Activated T-helper 1 cell treated with anti-CD3 and anti-CD28 coated beads, Interleukin-12 subunit alpha, Interleukin-12 subunit beta, Interleukin-2, Interleukin-4 antibody, amounts not matched to agents 30 ng/mL and 10 ng/mL and 1 ng/mL, durations not matched to agents 14 hours and 24 hours and 36 hours (primary cell): Measurements from ENCODE around the gene SH3TC1. TPM values are rescaled to one million over a fixed set of nuclear protein-coding genes. Genes with fewer than 3 reads are reported as not detected.

ENCODE experiments used
- DNase-seq: peaks from one replicate; pipeline ENCODE4 v3.0.0; 2021; ENCODE audit warnings: low spot score
- H3K27ac Mint-ChIP-seq: one replicate; pipeline ENCODE4 v1.8.0; 2021; ENCODE audit warnings: mild to moderate bottlenecking, mixed read lengths
- H3K27me3 Mint-ChIP-seq: one replicate; pipeline ENCODE4 v1.8.0; 2022; ENCODE audit warnings: mild to moderate bottlenecking, moderate library complexity, mixed read lengths; ENCODE audit not compliant: insufficient read depth
- H3K36me3 Mint-ChIP-seq: one replicate; pipeline ENCODE4 v1.8.0; 2021; ENCODE audit warnings: low read depth, mixed read lengths
- H3K4me1 Mint-ChIP-seq: one replicate; pipeline ENCODE4 v1.8.0; 2021; ENCODE audit warnings: low read depth, mixed read lengths
- H3K4me3 Mint-ChIP-seq: one replicate; pipeline ENCODE4 v1.8.0; 2021; ENCODE audit warnings: mild to moderate bottlenecking, moderate library complexity, mixed read lengths
- H3K9me3 Mint-ChIP-seq: one replicate; pipeline ENCODE4 v1.8.0; 2021; ENCODE audit warnings: mixed read lengths
- intact Hi-C: fragments of 100-400 bp; cut with micrococcal nuclease; formaldehyde crosslinking; loops from one replicate; pipeline ENCODE4 v1.15.1; 2024
- total RNA-seq: library from RNA; stranded (reverse); gene quantifications from 2 replicates; pipeline ENCODE4 v1.2.3, GENCODE V29; 2022

The SH3TC1 gene
- total RNA-seq, 1 donor from 2014 or later = 25.4 TPM

GRCh38 chr4:8177956-8178355, 21.1 kb upstream of the SH3TC1 start:
- no peak for DNase-seq
- no peak overlapping the region for H3K27ac Mint-ChIP-seq
- H3K4me1 Mint-ChIP-seq = no peaks in the 10 kb centered on the region
- no peaks in the 10 kb centered on the region for H3K9me3 Mint-ChIP-seq
- intact Hi-C loops = loop anchor here (1.0 kb wide), 3 partner anchors 23 to 225 kb away; no protein-coding TSS in a partner anchor
- no peaks in the 10 kb centered on the region for H3K36me3 Mint-ChIP-seq
- peaks cover 1% of the 10 kb centered on the region for H3K27me3 Mint-ChIP-seq
- no peak overlapping the region for H3K4me3 Mint-ChIP-seq

DNA sequence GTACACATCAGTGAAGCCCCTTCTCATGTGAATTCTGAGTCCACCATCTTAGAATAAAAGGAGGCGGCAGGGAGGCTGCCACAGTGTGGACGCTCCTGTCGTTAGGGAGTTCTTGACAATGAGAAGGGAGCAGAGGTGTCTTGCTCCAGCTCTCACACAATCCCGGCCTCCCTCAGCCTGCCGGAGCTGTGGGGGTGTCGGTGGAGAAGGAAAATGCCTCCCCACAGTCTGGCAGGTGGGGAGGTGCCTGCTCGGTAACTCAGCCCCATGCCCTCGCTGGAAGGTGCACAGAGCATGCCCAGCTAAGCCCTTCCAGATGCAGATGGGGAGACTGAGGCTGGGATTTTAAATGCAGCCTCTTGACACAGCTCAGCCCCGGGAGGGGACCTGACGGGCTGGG, 20.0 kb upstream of the SH3TC1 start:
- H3K9me3 Mint-ChIP-seq = no peaks in the 10 kb centered on the region
- intact Hi-C loops = no loop called here
- H3K4me1 Mint-ChIP-seq = no peaks in the 10 kb centered on the region
- no peak overlapping the region for H3K4me3 Mint-ChIP-seq
- H3K27ac Mint-ChIP-seq = no peak overlapping the region
- no peaks in the 10 kb centered on the region for H3K36me3 Mint-ChIP-seq
- no peak for DNase-seq
- H3K27me3 Mint-ChIP-seq = peaks cover 1% of the 10 kb centered on the region

DNA sequence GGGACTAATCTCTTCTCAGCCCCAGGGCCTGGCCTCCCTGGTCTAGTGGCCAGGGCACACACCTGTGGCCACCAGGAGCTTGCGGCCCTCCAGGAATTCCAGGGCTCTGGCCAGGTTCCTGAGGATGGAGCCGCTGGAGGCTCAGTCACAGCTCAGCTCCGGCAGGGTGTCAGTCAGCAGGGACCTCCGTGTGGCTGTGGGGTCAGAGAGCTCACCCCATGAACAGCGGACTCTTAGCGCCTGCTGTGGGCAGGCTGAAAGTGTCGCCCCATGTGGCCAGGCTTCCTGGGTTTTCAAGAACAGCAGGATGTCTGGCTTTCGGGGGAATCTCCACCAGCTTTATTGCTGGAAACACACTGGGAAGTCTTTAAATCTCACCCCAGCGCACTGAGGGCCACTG, 19.3 kb upstream of the SH3TC1 start:
- DNase-seq = no peak
- no peaks in the 10 kb centered on the region for H3K9me3 Mint-ChIP-seq
- peaks cover 1% of the 10 kb centered on the region for H3K27me3 Mint-ChIP-seq
- no peaks in the 10 kb centered on the region for H3K4me1 Mint-ChIP-seq
- H3K36me3 Mint-ChIP-seq = no peaks in the 10 kb centered on the region
- H3K4me3 Mint-ChIP-seq = no peak overlapping the region
- no peak overlapping the region for H3K27ac Mint-ChIP-seq
- intact Hi-C loops = no loop called here

DNA sequence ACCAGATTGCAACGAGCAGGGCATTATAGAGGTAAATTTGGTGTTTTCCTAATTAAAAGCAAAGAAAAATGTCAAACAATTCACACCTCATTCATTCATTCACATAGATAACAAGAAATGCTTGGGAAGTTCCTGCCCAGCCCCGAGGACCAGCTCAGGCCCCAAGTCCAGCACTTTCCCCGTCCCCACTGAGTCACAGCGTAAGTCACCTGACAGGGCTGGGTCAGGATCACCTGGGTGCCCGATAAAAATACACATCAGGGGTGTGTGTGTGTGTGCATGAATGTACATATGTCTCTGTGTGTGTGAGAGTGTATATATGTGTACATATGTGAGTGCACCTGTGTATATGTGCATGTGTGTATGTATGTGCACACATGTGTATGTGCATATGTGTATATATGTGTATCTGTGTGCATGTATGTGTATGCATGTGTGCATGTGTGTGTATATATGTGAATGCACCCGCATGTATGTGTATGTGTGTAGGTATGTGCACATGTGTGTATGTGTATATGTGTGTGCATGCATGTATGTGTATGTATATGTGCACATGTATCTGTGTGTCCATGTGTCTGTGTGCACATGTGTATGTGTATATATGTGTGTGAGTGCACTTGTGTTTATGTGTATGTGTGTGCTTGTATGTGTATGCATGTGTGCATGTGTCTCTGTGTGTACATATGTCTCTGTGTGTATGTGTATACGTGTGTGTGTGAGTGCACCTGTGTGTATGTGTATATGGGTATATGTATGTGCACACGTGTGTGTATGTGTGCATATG, 18.6 kb upstream of the SH3TC1 start:
- DNase-seq = no peak

GRCh38 chr4:8181119-8181518, 18.0 kb upstream of the SH3TC1 start:
- Mint-ChIP-seq H3K4me3 (no peak overlapping the region), H3K9me3 (no peaks in the 10 kb centered on the region), H3K27ac (no peak overlapping the region), H3K4me1 (no peaks in the 10 kb centered on the region), H3K27me3 (peaks cover 1% of the 10 kb centered on the region), H3K36me3 (no peaks in the 10 kb centered on the region)
- no peak for DNase-seq
- intact Hi-C loops = no loop called here

More for the DNA sequence above, 18.6 kb upstream of the SH3TC1 start:
- no peaks in the 10 kb centered on the region for H3K4me1 Mint-ChIP-seq
- intact Hi-C loops = no loop called here
- H3K4me3 Mint-ChIP-seq = no peak overlapping the region
- no peaks in the 10 kb centered on the region for H3K9me3 Mint-ChIP-seq
- H3K27me3 Mint-ChIP-seq = peaks cover 1% of the 10 kb centered on the region
- H3K27ac Mint-ChIP-seq = no peak overlapping the region
- no peaks in the 10 kb centered on the region for H3K36me3 Mint-ChIP-seq

GRCh38 chr4:8181844-8182243, 17.2 kb upstream of the SH3TC1 start:
- intact Hi-C loops = no loop called here
- H3K4me1 Mint-ChIP-seq = no peaks in the 10 kb centered on the region
- H3K36me3 Mint-ChIP-seq = no peaks in the 10 kb centered on the region
- H3K27me3 Mint-ChIP-seq = no peaks in the 10 kb centered on the region
- no peak overlapping the region for H3K27ac Mint-ChIP-seq
- no peak for DNase-seq
- no peaks in the 10 kb centered on the region for H3K9me3 Mint-ChIP-seq
- no peak overlapping the region for H3K4me3 Mint-ChIP-seq

DNA sequence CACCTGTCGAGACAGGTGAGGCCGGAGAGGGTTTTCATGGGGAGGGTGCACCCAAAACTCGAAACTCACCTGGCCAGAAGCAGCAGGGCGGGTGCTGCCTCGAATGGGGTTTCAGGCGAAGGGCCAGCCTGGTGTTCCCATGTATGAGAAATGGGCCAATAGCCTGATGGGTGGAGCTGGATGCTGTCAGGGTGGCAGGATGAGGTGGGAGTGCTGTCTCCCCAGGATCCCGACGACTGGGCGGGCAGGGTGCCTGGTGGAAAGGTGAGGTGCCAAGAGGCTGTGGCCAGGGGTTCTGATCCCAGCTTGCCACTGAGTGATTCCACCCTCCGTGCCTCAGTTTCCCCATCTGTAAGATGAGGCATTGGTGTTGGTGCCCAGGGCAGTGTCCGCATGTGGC, 16.8 kb upstream of the SH3TC1 start:
- Mint-ChIP-seq H3K4me1 (no peaks in the 10 kb centered on the region), H3K36me3 (no peaks in the 10 kb centered on the region), H3K9me3 (no peaks in the 10 kb centered on the region), H3K4me3 (no peak overlapping the region), H3K27ac (no peak overlapping the region), H3K27me3 (no peaks in the 10 kb centered on the region)
- DNase-seq = no peak
- intact Hi-C loops = no loop called here

DNA sequence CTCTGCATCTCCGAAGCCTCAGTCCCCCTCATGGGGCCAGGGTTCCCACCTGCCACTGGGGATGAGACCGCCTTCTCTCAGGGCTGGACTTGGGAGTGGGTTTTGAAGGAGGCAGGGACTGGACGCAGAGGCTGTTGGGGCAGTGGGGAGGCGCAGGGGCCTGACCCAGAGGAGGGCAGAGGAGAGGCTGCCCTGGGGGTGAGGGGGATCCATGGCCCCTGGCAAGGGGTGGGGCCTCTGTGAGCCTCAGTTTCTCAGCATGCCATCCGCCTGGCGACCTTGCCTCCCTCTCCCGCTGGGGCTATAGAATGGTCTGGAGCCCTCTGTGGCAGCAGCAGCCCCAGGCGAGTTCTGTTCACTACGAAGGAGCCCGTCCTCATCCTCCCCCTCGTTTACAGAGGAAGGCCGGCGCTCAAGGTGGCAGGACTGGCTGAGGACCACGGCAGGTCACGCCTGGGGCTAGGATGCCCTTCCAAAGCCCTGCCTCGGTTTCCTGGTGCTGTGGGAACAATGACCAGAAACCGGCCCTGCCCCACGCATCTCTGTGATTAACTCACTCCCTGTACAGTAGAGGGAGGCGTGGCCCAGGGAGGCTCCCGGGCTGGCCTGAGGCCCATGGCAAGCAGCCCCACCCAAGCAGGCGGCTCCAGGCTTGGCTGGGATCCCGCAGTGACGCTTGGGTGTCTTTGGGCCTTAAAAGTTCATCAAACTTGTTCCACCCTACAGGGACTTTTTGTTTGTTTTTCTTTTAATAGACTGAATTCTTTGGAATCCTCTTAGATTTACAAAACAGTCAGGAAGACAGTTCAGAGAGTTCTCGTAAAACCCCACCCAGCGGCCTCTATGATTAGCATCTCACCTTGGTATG, 16.0 kb upstream of the SH3TC1 start:
- no peak overlapping the region for H3K4me3 Mint-ChIP-seq
- no peak for DNase-seq
- H3K27ac Mint-ChIP-seq = no peak overlapping the region
- no peaks in the 10 kb centered on the region for H3K9me3 Mint-ChIP-seq
- no peaks in the 10 kb centered on the region for H3K27me3 Mint-ChIP-seq
- no peaks in the 10 kb centered on the region for H3K4me1 Mint-ChIP-seq
- intact Hi-C loops = no loop called here
- no peaks in the 10 kb centered on the region for H3K36me3 Mint-ChIP-seq

GRCh38 chr4:8184061-8184460, 15.0 kb upstream of the SH3TC1 start:
- Mint-ChIP-seq H3K4me3 (no peak overlapping the region), H3K27ac (no peak overlapping the region), H3K27me3 (no peaks in the 10 kb centered on the region), H3K9me3 (no peaks in the 10 kb centered on the region), H3K36me3 (no peaks in the 10 kb centered on the region), H3K4me1 (no peaks in the 10 kb centered on the region)
- intact Hi-C loops = no loop called here
- DNase-seq = no peak

GRCh38 chr4:8185295-8185694, 13.8 kb upstream of the SH3TC1 start:
- Mint-ChIP-seq H3K4me1 (no peaks in the 10 kb centered on the region), H3K4me3 (no peak overlapping the region), H3K9me3 (no peaks in the 10 kb centered on the region), H3K27ac (no peak overlapping the region), H3K36me3 (no peaks in the 10 kb centered on the region), H3K27me3 (no peaks in the 10 kb centered on the region)
- intact Hi-C loops = no loop called here
- DNase-seq = no peak

GRCh38 chr4:8185930-8186329, 13.2 kb upstream of the SH3TC1 start:
- no peak overlapping the region for H3K4me3 Mint-ChIP-seq
- intact Hi-C loops = no loop called here
- H3K27me3 Mint-ChIP-seq = no peaks in the 10 kb centered on the region
- H3K36me3 Mint-ChIP-seq = no peaks in the 10 kb centered on the region
- no peaks in the 10 kb centered on the region for H3K9me3 Mint-ChIP-seq
- DNase-seq = no peak
- no peak overlapping the region for H3K27ac Mint-ChIP-seq
- no peaks in the 10 kb centered on the region for H3K4me1 Mint-ChIP-seq

- no peak for DNase-seq
- Mint-ChIP-seq H3K9me3 (no peaks in the 10 kb centered on the region), H3K27me3 (peaks cover 2% of the 10 kb centered on the region), H3K36me3 (no peaks in the 10 kb centered on the region), H3K27ac (no peak overlapping the region), H3K4me3 (no peak overlapping the region), H3K4me1 (no peaks in the 10 kb centered on the region)
- intact Hi-C loops = no loop called here
Measured at GRCh38 chr4:8188085-8188484, 11.0 kb upstream of the SH3TC1 start.

DNA sequence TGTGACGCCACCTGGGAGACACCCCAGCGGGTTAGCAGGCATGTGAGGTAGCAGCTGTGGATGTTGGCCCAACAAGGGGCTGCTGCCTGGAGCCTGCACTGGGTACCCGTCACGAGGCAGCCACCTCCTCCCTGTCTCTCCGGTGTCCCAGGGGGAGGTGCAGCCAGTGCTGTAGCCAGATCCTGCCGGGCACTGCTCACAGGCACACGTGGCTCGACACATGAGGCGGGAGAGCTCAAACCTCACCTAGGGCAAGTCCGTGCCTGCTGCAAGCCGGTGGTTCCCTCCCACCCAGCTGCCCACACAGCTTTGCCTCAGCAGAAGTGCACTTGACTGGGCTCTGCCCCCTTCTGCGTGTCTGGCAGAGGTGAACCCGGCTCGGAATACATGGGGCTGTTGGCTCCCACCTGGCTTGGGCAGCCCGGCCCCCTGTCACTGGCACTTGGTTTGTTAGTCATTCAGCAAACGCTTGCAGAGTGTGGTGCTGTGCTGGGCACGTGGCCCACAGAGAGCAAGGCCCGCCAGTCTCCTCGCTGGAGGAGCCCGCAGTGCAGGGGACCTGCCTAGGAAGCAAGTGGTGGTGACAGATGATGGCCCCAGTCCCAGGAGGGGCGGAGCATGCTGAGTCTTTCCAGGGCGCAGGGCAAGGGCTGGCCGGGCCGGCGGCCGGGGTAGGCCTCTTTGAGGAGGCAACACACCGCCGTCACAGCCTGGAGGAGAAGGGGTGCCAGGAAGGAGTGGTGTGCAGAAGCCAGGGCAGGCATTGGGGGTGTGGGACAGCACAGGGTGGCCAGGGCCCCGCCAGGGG, 10.1 kb upstream of the SH3TC1 start:
- H3K36me3 Mint-ChIP-seq = no peaks in the 10 kb centered on the region
- no peaks in the 10 kb centered on the region for H3K4me1 Mint-ChIP-seq
- H3K4me3 Mint-ChIP-seq = no peak overlapping the region
- no peaks in the 10 kb centered on the region for H3K9me3 Mint-ChIP-seq
- H3K27ac Mint-ChIP-seq = no peak overlapping the region
- DNase-seq = no peak
- intact Hi-C loops = no loop called here
- peaks cover 9% of the 10 kb centered on the region for H3K27me3 Mint-ChIP-seq
